ENCODE results near the gene ASPA.
A peak's percentile ranks its signal among the peaks of the same experiment; 100 is the strongest.
"Not testable (repeated sequence)": the region's sequence is repeated elsewhere in the genome, so short reads cannot be mapped to it uniquely, and the experiment has no call there.

ASPA gene

DNA sequence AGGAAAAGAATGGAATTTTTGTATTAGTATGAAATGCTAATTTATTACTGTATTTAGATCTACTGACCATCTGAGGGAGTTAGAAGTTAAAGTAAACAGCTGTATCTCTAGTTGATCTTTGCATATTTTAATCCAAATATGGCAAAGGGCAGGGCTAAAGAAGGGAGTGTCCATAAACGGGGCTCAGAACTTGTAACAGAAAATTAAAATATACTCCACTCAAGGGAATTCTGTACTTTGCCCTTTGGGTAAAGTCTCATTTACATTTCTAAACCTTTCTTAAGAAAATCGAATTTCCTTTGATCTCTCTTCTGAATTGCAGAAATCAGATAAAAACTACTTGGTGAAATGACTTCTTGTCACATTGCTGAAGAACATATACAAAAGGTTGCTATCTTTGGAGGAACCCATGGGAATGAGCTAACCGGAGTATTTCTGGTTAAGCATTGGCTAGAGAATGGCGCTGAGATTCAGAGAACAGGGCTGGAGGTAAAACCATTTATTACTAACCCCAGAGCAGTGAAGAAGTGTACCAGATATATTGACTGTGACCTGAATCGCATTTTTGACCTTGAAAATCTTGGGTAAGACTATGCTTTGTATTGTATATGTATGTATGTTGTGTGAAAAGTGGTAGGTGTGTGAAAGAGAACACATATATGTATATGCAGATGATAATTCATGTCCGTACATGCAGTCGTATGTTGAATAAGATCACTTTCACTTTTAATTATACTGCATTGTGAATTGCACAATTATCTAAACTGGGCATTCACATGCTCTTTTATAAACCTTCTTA is at the start of gene ASPA:
Gene ASPA, plus strand, starts transcription at position 186 of the 799 bp plus-strand sequence. Its CDS starts 163 bp downstream, at position 349.
- H3K9me3 ChIP-seq (ENCODE audit: control insufficient read depth, low read length): no peaks in the 10 kb centered on the region
- H3K27me3 ChIP-seq (ENCODE audit: control insufficient read depth, insufficient read depth, low read length): no peaks in the 10 kb centered on the region
- H3K36me3 ChIP-seq (ENCODE audit: control insufficient read depth, insufficient read depth, low read length): no peaks in the 10 kb centered on the region
- H3K4me1 ChIP-seq (ENCODE audit: control insufficient read depth, insufficient read depth, low read length): peaks cover 13% of the 10 kb centered on the region
- peak within 1 kb of the TSS; percentile 70 for H3K9ac ChIP-seq (ENCODE audit: low read length)
- H3K4me3 ChIP-seq (ENCODE audit: low read length): peak within 1 kb of the TSS; percentile 53

GRCh38 chr17:3433215-3433614 is 42.6 kb upstream of the ASPA start:
- not testable (repeated sequence) for H3K4me1 ChIP-seq (ENCODE audit: control insufficient read depth, insufficient read depth, low read length); H3K9me3 ChIP-seq (ENCODE audit: control insufficient read depth, low read length); H3K36me3 ChIP-seq (ENCODE audit: control insufficient read depth, insufficient read depth, low read length); H3K4me3 ChIP-seq (ENCODE audit: low read length); H3K9ac ChIP-seq (ENCODE audit: low read length); H3K27me3 ChIP-seq (ENCODE audit: control insufficient read depth, insufficient read depth, low read length)

- Histone ChIP-seq H3K4me3 (ENCODE audit: low read length) (no peak within 1 kb of the TSS), H3K27me3 (ENCODE audit: control insufficient read depth, insufficient read depth, low read length) (no peaks in the 10 kb centered on the region), H3K4me1 (ENCODE audit: control insufficient read depth, insufficient read depth, low read length) (no peaks in the 10 kb centered on the region), H3K36me3 (ENCODE audit: control insufficient read depth, insufficient read depth, low read length) (no peaks in the 10 kb centered on the region), H3K9me3 (ENCODE audit: control insufficient read depth, low read length) (no peaks in the 10 kb centered on the region), H3K9ac (ENCODE audit: low read length) (no peak within 1 kb of the TSS)
Observed at GRCh38 chr17:3433741-3434140, 42.1 kb upstream of the ASPA start, which contains the start of gene OR1E2. OR1E2 (minus strand) TSS chr17:3433841; CDS start chr17:3433841, 0 bp downstream.

DNA sequence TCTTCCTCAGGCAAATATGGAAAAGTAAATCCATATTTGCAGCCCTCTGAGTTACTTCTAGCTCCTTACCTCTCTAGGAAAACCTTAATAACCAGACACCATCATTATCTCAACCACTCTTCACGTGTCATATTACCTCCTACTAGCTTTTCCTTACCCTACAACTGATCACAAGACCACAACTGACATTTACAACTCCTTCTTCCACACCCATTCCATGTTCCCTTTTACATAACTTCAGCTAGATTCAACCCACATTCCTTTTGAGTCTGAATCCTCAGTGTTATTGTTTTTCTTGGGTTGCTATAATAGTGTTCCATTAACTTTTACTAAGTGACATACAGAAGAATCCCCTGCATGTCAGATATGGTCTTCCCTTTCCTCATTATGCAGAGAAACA is 37.4 kb upstream of the ASPA start:
- H3K4me3 ChIP-seq (ENCODE audit: low read length): no peak overlapping the region
- no peaks in the 10 kb centered on the region for H3K4me1 ChIP-seq (ENCODE audit: control insufficient read depth, insufficient read depth, low read length)
- no peaks in the 10 kb centered on the region for H3K36me3 ChIP-seq (ENCODE audit: control insufficient read depth, insufficient read depth, low read length)
- H3K9me3 ChIP-seq (ENCODE audit: control insufficient read depth, low read length): no peaks in the 10 kb centered on the region
- H3K27me3 ChIP-seq (ENCODE audit: control insufficient read depth, insufficient read depth, low read length): no peaks in the 10 kb centered on the region
- no peak overlapping the region for H3K9ac ChIP-seq (ENCODE audit: low read length)

DNA sequence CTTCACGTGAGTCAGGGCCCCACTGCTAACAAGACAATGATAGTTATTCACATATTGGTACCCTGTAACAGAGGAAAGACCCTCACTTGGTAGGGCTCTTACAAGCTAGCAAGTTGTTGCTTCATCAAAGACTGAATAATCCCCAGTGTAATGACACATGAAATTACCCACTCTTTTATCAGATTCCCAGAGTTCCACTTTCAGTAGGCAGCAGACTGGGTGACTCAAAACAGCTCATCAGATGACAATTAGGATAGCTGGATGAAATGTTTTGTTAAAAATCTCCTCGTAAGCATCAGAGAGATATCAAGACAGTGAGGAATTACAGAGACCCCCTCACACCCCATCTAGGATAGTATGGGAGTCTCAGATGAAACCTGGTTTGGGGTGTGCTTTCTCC is 35.3 kb upstream of the ASPA start:
- Histone ChIP-seq H3K4me1 (ENCODE audit: control insufficient read depth, insufficient read depth, low read length) (no peaks in the 10 kb centered on the region), H3K9me3 (ENCODE audit: control insufficient read depth, low read length) (no peaks in the 10 kb centered on the region), H3K4me3 (ENCODE audit: low read length) (no peak overlapping the region), H3K27me3 (ENCODE audit: control insufficient read depth, insufficient read depth, low read length) (no peaks in the 10 kb centered on the region), H3K9ac (ENCODE audit: low read length) (no peak overlapping the region), H3K36me3 (ENCODE audit: control insufficient read depth, insufficient read depth, low read length) (no peaks in the 10 kb centered on the region)

DNA sequence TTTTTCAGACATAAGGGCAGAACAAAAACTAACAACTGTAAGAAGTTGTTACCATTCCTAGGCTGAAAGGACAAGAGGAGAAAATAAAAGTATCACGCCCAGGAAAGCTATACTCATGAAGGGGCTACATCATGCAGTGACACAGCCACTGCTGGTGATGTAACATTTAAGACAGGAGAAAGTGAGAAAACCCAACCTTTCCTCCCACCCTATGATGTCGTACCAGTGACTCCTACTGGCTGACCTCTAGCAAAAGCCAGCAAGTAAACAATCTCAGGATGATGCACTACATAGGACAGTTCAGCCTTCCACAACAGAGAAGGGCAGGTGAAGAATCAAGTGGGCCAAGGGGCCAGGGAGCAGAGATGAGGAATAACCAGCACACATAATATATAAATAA is 28.2 kb upstream of the ASPA start:
- no peaks in the 10 kb centered on the region for H3K9me3 ChIP-seq (ENCODE audit: control insufficient read depth, low read length)
- H3K4me1 ChIP-seq (ENCODE audit: control insufficient read depth, insufficient read depth, low read length): peaks cover 9% of the 10 kb centered on the region
- H3K27me3 ChIP-seq (ENCODE audit: control insufficient read depth, insufficient read depth, low read length): no peaks in the 10 kb centered on the region
- H3K36me3 ChIP-seq (ENCODE audit: control insufficient read depth, insufficient read depth, low read length): no peaks in the 10 kb centered on the region
- H3K4me3 ChIP-seq (ENCODE audit: low read length): no peak overlapping the region
- H3K9ac ChIP-seq (ENCODE audit: low read length): no peak overlapping the region

GRCh38 chr17:3448059-3448665 is 27.6 kb upstream of the ASPA start:
- H3K36me3 ChIP-seq (ENCODE audit: control insufficient read depth, insufficient read depth, low read length): no peaks in the 10 kb centered on the region
- no peak overlapping the region for H3K4me3 ChIP-seq (ENCODE audit: low read length)
- no peaks in the 10 kb centered on the region for H3K27me3 ChIP-seq (ENCODE audit: control insufficient read depth, insufficient read depth, low read length)
- no peaks in the 10 kb centered on the region for H3K9me3 ChIP-seq (ENCODE audit: control insufficient read depth, low read length)
- H3K4me1 ChIP-seq (ENCODE audit: control insufficient read depth, insufficient read depth, low read length): peaks cover 9% of the 10 kb centered on the region
- no peak overlapping the region for H3K9ac ChIP-seq (ENCODE audit: low read length)

- H3K4me1 ChIP-seq (ENCODE audit: control insufficient read depth, insufficient read depth, low read length); H3K9me3 ChIP-seq (ENCODE audit: control insufficient read depth, low read length); H3K9ac ChIP-seq (ENCODE audit: low read length); H3K4me3 ChIP-seq (ENCODE audit: low read length); H3K36me3 ChIP-seq (ENCODE audit: control insufficient read depth, insufficient read depth, low read length); H3K27me3 ChIP-seq (ENCODE audit: control insufficient read depth, insufficient read depth, low read length): not testable (repeated sequence)
Observed at GRCh38 chr17:3466355-3466754, 9.4 kb upstream of the ASPA start.

GRCh38 chr17:3469529-3469928 is 6.3 kb upstream of the ASPA start:
- Histone ChIP-seq H3K4me1 (ENCODE audit: control insufficient read depth, insufficient read depth, low read length) (peaks cover 8% of the 10 kb centered on the region), H3K36me3 (ENCODE audit: control insufficient read depth, insufficient read depth, low read length) (no peaks in the 10 kb centered on the region), H3K9ac (ENCODE audit: low read length) (no peak overlapping the region), H3K9me3 (ENCODE audit: control insufficient read depth, low read length) (no peaks in the 10 kb centered on the region), H3K4me3 (ENCODE audit: low read length) (no peak overlapping the region), H3K27me3 (ENCODE audit: control insufficient read depth, insufficient read depth, low read length) (no peaks in the 10 kb centered on the region)

DNA sequence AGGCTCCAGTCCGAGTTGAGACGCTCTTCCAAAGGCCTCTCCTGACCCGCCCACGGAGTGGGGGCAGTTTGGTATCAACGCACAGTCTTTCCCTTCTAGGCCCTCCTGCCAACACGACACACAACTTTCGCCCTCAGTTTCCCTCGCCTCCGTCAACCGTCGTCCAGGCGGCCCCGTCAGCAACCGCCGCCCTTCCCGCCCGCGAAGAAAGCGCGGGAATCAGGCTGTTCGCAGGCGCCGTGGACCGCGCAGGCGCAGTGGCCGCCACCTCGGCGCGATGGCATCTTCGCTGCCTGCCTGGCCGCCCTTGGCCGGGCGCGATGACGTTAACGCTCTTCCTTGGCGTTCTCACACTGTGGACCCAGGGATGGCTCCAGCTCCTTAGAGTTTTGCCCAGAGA is 4.2 kb upstream of the ASPA start, which contains the start of gene SPATA22:
Gene SPATA22, minus strand, starts transcription at position 221 of the 400 bp plus-strand sequence. CDS start 2,494 bp downstream, outside the sequence.
- Histone ChIP-seq H3K36me3 (ENCODE audit: control insufficient read depth, insufficient read depth, low read length) (no peaks in the 10 kb centered on the region), H3K27me3 (ENCODE audit: control insufficient read depth, insufficient read depth, low read length) (no peaks in the 10 kb centered on the region), H3K4me1 (ENCODE audit: control insufficient read depth, insufficient read depth, low read length) (peaks cover 13% of the 10 kb centered on the region), H3K9me3 (ENCODE audit: control insufficient read depth, low read length) (no peaks in the 10 kb centered on the region), H3K9ac (ENCODE audit: low read length) (no peak within 1 kb of the TSS), H3K4me3 (ENCODE audit: low read length) (no peak within 1 kb of the TSS)

DNA sequence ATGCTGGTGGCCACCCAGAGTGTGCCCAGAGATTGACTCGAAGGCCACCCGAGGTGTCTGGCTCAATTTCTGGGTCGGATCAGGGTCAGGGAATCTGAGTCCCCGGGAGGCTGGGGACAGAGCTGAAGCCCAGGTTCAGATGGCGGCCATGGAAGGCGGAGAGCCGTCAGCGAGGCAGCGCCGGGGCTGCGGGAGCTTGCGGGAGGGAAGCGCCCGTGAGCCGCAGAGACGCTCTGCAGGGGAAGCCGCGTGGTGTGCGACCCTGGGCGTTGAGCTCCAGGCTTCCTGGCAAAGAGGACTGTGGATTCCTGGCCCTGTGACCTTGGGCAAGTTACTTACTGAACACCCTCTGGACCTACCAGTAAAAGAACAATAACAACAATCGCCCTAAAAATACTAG is 3.7 kb upstream of the ASPA start:
- H3K4me1 ChIP-seq (ENCODE audit: control insufficient read depth, insufficient read depth, low read length): peaks cover 13% of the 10 kb centered on the region
- no peaks in the 10 kb centered on the region for H3K36me3 ChIP-seq (ENCODE audit: control insufficient read depth, insufficient read depth, low read length)
- H3K9ac ChIP-seq (ENCODE audit: low read length): no peak overlapping the region
- no peaks in the 10 kb centered on the region for H3K9me3 ChIP-seq (ENCODE audit: control insufficient read depth, low read length)
- no peaks in the 10 kb centered on the region for H3K27me3 ChIP-seq (ENCODE audit: control insufficient read depth, insufficient read depth, low read length)
- no peak overlapping the region for H3K4me3 ChIP-seq (ENCODE audit: low read length)

- Histone ChIP-seq H3K9me3 (ENCODE audit: control insufficient read depth, low read length) (no peaks in the 10 kb centered on the region), H3K27me3 (ENCODE audit: control insufficient read depth, insufficient read depth, low read length) (no peaks in the 10 kb centered on the region), H3K36me3 (ENCODE audit: control insufficient read depth, insufficient read depth, low read length) (no peaks in the 10 kb centered on the region), H3K4me1 (ENCODE audit: control insufficient read depth, insufficient read depth, low read length) (peaks cover 13% of the 10 kb centered on the region), H3K4me3 (ENCODE audit: low read length) (no peak overlapping the region), H3K9ac (ENCODE audit: low read length) (no peak overlapping the region)
Observed at GRCh38 chr17:3474212-3474611, 1.6 kb upstream of the ASPA start.
